Muscle of leg (tissue), 11 donors: Measurements from ENCODE around the gene CENATAC. TPM values are rescaled to one million over a fixed set of nuclear protein-coding genes. Genes with fewer than 3 reads are reported as not detected.
A peak's percentile ranks its signal among the peaks of the same experiment; 100 is the strongest.
"Not testable (repeated sequence)": the region's sequence is repeated elsewhere in the genome, so short reads cannot be mapped to it uniquely, and the experiment has no call there.

Experiments used
- DNase-seq: peaks from one replicate; pipeline ENCODE4 v3.0.0; 2013
- H3K27ac ChIP-seq: one replicate; pipeline ENCODE4 v1.5.1; 2013; ENCODE audit warnings: mild to moderate bottlenecking, low read length, control low read depth
- H3K27me3 ChIP-seq: one replicate; pipeline ENCODE4 v1.6.1; 2013; ENCODE audit warnings: low read length; ENCODE audit not compliant: control insufficient read depth, insufficient read depth
- H3K36me3 ChIP-seq: one replicate; pipeline ENCODE4 v1.6.1; 2013; ENCODE audit warnings: low read length; ENCODE audit not compliant: control insufficient read depth, insufficient read depth
- H3K4me1 ChIP-seq: one replicate; pipeline ENCODE4 v1.6.1; 2013; ENCODE audit warnings: low read length; ENCODE audit not compliant: control insufficient read depth, insufficient read depth
- H3K4me3 ChIP-seq: one replicate; pipeline ENCODE4 v1.5.1; 2013; ENCODE audit warnings: low read length, control low read depth
- H3K9me3 ChIP-seq: replicated peaks from 2 replicates; pipeline ENCODE4 v1.6.1; 2013; ENCODE audit warnings: low read depth, low read length; ENCODE audit not compliant: control insufficient read depth
- WGBS: methylation state at CpG from one replicate; pipeline ENCODE4 v1.1.5; 2013; ENCODE audit warnings: missing lambda C conversion rate; ENCODE audit not compliant: insufficient coverage; 5-methylcytosine and 5-hydroxymethylcytosine counted together
- polyA plus RNA-seq, 8 donors: library from polyadenylated mRNA; unstranded; fragments of 120-200 nt; gene quantifications; one replicate each; pipeline versions ENCODE4 v1.2.1 to v1.2.3, GENCODE V29; 2013; ENCODE audit warnings: inconsistent platforms in 1 of 8, low replicate concordance in 1 of 8; ENCODE audit not compliant: insufficient read length in 8 of 8, insufficient read depth in 1 of 8
- total RNA-seq: library from RNA; stranded (reverse); fragments of 120-200 nt; gene quantifications from one replicate; pipeline ENCODE4 v1.2.4, GENCODE V29; 2013

Gene CENATAC
- total and polyA plus RNA-seq, 9 donors = 8.5 to 25.0 (median 12.5) TPM

GRCh38 chr11:118961189-118961588 is 36.7 kb upstream of the CENATAC start:
- H3K27me3 ChIP-seq = no peaks in the 10 kb centered on the region
- WGBS = 83% methylated on average over 2 of the region's 5 CpGs
- H3K36me3 ChIP-seq = no peaks in the 10 kb centered on the region
- H3K4me1 ChIP-seq = peaks cover 7% of the 10 kb centered on the region
- H3K27ac ChIP-seq = no peak overlapping the region
- no peak overlapping the region for H3K4me3 ChIP-seq
- no peaks in the 10 kb centered on the region for H3K9me3 ChIP-seq
- DNase-seq = no peak

DNA sequence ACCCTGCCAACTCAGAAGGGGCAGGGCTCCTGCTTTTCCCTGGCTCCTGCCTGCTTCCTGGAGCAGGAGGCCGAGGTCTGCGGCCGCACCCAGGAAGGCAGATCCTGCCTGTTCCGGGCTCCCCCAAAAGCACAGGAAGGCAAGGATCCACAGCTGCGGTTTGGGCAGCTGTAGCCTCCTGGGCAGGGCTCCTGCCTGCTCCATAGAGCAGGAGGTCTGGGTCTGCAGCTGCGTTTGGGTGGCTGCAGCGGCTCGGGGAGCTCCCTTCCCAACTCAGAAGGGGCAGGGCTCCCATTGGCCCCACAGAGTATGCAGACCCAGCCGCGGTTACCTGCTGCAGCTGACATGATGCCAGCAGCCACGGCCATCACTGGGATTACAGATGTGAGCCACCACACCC is 36.3 kb upstream of the CENATAC start:
- Histone ChIP-seq H3K4me3 (no peak overlapping the region), H3K27ac (no peak overlapping the region), H3K36me3 (no peaks in the 10 kb centered on the region), H3K9me3 (no peaks in the 10 kb centered on the region), H3K4me1 (peaks cover 5% of the 10 kb centered on the region), H3K27me3 (no peaks in the 10 kb centered on the region)
- no peak for DNase-seq
- 24% methylated on average over 5 of the region's 11 CpGs for WGBS

- H3K9me3 ChIP-seq, DNase-seq, H3K4me3 ChIP-seq, H3K27ac ChIP-seq, H3K4me1 ChIP-seq, H3K36me3 ChIP-seq: not testable (repeated sequence)
- no CpG with 5 or more reads among the region's 2 CpGs for WGBS
- peaks cover 11% of the 10 kb centered on the region for H3K27me3 ChIP-seq
Observed at GRCh38 chr11:118969508-118969907, 28.4 kb upstream of the CENATAC start.

- Histone ChIP-seq H3K36me3 (no peaks in the 10 kb centered on the region), H3K4me3 (no peak within 1 kb of the TSS), H3K27me3 (peaks cover 11% of the 10 kb centered on the region), H3K4me1 (no peaks in the 10 kb centered on the region), H3K27ac (no peak within 1 kb of the TSS), H3K9me3 (no peaks in the 10 kb centered on the region)
- 37% methylated on average over 25 of the region's 33 CpGs for WGBS
- DNase-seq = no peak
Observed at GRCh38 chr11:118971646-118972045, 26.3 kb upstream of the CENATAC start, which contains the start of gene FOXR1. TSS of gene FOXR1 (plus strand) at chr11:118971761. CDS start at chr11:118971932, 171 bp downstream.

- Histone ChIP-seq H3K9me3 (no peaks in the 10 kb centered on the region), H3K4me3 (no peak overlapping the region), H3K4me1 (no peaks in the 10 kb centered on the region), H3K27ac (no peak overlapping the region), H3K27me3 (peaks cover 12% of the 10 kb centered on the region), H3K36me3 (no peaks in the 10 kb centered on the region)
- no peak for DNase-seq
- WGBS = no CpG with 5 or more reads among the region's 2 CpGs
Observed at GRCh38 chr11:118973985-118974384, 24.0 kb upstream of the CENATAC start.

DNA sequence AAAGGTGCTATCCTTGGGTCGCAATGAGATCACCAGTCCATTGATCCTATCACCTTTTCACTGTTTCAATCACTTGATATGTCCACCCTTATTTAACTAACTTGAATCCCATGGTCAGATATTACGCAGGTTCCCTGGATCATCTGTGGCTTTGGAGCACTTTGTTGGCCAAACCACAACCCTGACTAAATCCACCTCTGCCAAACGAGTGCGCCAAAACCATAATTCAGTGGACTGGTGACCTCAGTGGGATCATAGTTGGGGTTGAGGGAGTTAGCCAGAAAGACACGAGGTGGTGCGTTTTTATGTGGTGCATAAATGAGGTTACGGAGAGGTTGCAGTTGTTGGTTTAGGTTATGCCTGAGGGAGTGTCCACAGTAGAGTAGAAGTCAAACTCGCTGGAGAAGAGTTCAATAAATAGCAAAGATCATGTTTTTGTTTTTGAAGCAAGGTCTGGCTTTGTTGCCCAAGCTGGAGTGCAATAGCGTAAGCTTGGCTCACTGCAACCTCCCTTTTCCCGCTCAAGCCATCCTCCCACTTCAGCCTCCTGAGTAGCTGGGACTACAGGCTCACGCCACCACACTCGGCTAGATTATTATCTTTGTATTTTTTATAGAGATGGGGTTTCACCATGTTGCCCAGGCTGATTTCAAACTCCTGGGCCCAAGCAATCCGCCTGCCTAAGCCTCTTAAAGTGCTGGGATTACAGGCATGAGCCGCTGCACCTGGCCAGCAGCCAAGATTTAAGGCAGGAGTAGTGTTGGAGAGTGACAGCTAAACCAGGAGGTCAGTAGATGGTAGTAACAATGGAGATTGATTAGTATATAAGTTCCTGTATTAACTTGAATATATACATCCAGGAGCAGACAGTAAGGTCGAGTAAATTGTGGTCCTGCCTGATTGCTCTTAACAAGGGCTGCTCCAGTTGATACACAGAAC is 21.9 kb upstream of the CENATAC start:
- H3K4me3 ChIP-seq = no peak overlapping the region
- peaks cover 16% of the 10 kb centered on the region for H3K27me3 ChIP-seq
- H3K9me3 ChIP-seq = no peaks in the 10 kb centered on the region
- WGBS = 74% methylated on average over 6 of the region's 15 CpGs
- no peak overlapping the region for H3K27ac ChIP-seq
- H3K4me1 ChIP-seq = peaks cover 10% of the 10 kb centered on the region
- H3K36me3 ChIP-seq = no peaks in the 10 kb centered on the region
- DNase-seq = no peak

DNA sequence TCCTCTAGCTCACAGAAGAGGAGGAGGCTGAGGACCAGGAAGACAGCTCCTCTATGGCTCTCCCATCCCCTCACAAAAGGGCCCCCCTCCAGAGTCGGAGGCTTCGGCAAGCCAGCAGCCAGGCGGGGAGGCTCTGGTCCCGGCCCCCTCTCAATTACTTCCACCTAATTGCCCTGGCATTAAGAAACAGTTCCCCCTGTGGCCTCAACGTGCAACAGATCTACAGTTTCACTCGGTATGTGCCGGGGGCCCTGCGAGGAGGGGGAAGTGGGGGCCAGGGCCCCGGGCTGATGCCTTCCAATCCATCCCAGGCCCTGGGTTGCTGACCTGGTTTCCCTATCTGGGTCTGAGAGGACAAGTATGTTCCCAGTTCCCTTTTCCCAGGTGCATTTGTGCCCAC is 18.5 kb upstream of the CENATAC start:
- Histone ChIP-seq H3K27me3 (peaks cover 8% of the 10 kb centered on the region), H3K9me3 (no peaks in the 10 kb centered on the region), H3K27ac (no peak overlapping the region), H3K36me3 (no peaks in the 10 kb centered on the region), H3K4me3 (no peak overlapping the region), H3K4me1 (peaks cover 10% of the 10 kb centered on the region)
- peak; percentile 11 for DNase-seq
- no CpG with 5 or more reads among the region's 9 CpGs for WGBS

DNA sequence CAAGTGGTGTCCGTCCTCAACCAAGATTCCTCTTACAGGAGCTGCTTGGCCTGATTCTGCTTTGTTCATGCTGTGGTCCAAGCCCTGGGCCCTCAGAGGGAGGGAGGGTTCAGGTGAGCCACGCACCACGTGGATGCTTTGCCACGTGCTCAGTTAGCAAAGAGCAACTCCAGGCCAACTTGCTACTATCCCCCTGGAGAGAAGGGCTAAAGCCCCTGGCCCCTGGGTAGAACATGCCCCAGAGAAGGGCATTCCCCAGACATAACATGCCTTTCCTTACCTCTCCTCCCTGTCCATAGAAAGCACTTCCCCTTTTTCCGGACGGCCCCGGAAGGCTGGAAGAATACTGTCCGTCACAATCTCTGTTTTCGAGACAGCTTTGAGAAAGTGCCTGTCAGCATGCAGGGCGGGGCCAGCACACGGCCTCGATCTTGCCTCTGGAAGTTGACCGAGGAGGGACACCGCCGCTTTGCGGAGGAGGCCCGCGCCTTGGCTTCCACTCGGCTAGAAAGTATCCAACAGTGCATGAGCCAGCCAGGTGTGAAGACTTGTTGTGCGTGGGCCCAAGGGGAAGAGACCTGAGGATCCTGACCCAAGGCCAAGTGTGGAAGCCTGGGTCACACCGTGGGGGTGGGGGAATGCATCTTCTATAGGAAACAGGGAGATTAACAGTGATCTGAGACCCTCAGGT is 17.6 kb upstream of the CENATAC start:
- H3K4me1 ChIP-seq = peaks cover 10% of the 10 kb centered on the region
- H3K9me3 ChIP-seq = no peaks in the 10 kb centered on the region
- WGBS = 5% methylated on average over 18 of the region's 21 CpGs
- H3K27me3 ChIP-seq = peaks cover 8% of the 10 kb centered on the region
- DNase-seq = peak; percentile 76
- no peaks in the 10 kb centered on the region for H3K36me3 ChIP-seq
- no peak overlapping the region for H3K4me3 ChIP-seq
- no peak overlapping the region for H3K27ac ChIP-seq

- 84% methylated on average over 4 of the region's 8 CpGs for WGBS
- not testable (repeated sequence) for H3K9me3 ChIP-seq, H3K27ac ChIP-seq, H3K36me3 ChIP-seq, H3K27me3 ChIP-seq, DNase-seq, H3K4me3 ChIP-seq, H3K4me1 ChIP-seq
Observed at GRCh38 chr11:118984337-118984736, 13.6 kb upstream of the CENATAC start.

- no peak overlapping the region for H3K27ac ChIP-seq
- DNase-seq = no peak
- H3K36me3 ChIP-seq = no peaks in the 10 kb centered on the region
- WGBS = no CpG with 5 or more reads among the region's 2 CpGs
- no peaks in the 10 kb centered on the region for H3K9me3 ChIP-seq
- no peak overlapping the region for H3K4me3 ChIP-seq
- peaks cover 5% of the 10 kb centered on the region for H3K4me1 ChIP-seq
- H3K27me3 ChIP-seq = peaks cover 2% of the 10 kb centered on the region
Observed at GRCh38 chr11:118984825-118985224, 13.1 kb upstream of the CENATAC start.
